A549 (cell line): Measurements from ENCODE around the gene DCXR.

Experiments used
- CHD2 ChIP-seq: fragments of 150-350 bp; IDR thresholded peaks from 2 replicates; pipeline ENCODE4 v1.6.1; 2014; ENCODE audit warnings: low read length; ENCODE audit not compliant: partially characterized antibody
- RAD21 ChIP-seq, 2 experiments: fragments of >200 bp in 1 of 2; sonication (Bioruptor Twin) in 1 of 2; formaldehyde crosslinking in 1 of 2; IDR thresholded peaks in 1 of 2; conservative IDR thresholded peaks in 1 of 2; 2 replicates in 1 of 2; 3 replicates in 1 of 2; pipeline ENCODE4 v1.6.1; 2012 to 2018; ENCODE audit warnings: inconsistent platforms in 1 of 2
- TF ChIP-seq, protein P1 (sequence below): fragments of >200 bp; sonication (Bioruptor Twin); formaldehyde crosslinking; IDR thresholded peaks from 3 replicates; pipeline ENCODE4 v1.5.1; 2016

DNA sequence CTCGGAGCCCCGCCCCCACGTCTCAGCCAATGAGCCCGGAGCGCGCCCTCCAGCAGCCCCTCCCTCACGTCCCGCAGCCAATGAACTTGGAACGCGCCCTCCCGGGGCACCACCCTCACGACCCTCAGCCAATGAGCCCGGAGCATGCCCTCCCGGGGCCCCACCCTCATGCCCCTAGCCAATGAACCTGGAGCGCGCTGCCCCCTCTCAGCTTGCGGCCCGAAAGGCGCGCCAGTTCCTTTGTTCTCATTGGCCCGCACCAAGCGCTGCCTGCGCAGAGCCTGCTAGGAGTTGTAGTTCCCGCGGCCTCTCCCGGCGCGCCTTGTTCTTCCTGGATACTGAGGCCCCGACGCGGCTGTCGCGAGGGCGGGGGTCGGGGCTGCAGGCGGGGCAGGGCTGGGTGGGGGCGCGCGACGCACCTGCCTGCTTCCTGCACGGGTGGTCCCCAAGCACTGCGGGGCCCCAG, 14.5 kb downstream of the DCXR start, which contains the start of gene LRRC45:
- TF ChIP-seq RAD21 (conservative IDR thresholded peaks at IDR 0.05 in 1 of 2, IDR thresholded peaks at IDR 0.05 in 1 of 2) (no peak), CHD2 (no peak)
- TF ChIP-seq, protein P1, sequence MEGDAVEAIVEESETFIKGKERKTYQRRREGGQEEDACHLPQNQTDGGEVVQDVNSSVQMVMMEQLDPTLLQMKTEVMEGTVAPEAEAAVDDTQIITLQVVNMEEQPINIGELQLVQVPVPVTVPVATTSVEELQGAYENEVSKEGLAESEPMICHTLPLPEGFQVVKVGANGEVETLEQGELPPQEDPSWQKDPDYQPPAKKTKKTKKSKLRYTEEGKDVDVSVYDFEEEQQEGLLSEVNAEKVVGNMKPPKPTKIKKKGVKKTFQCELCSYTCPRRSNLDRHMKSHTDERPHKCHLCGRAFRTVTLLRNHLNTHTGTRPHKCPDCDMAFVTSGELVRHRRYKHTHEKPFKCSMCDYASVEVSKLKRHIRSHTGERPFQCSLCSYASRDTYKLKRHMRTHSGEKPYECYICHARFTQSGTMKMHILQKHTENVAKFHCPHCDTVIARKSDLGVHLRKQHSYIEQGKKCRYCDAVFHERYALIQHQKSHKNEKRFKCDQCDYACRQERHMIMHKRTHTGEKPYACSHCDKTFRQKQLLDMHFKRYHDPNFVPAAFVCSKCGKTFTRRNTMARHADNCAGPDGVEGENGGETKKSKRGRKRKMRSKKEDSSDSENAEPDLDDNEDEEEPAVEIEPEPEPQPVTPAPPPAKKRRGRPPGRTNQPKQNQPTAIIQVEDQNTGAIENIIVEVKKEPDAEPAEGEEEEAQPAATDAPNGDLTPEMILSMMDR: no peak
